Neural cell (in vitro differentiated cells): ENCODE results near the gene CYP27B1. TPM values are rescaled to one million over a fixed set of nuclear protein-coding genes. Genes with fewer than 3 reads are reported as not detected.

ENCODE experiments used
- H2AFZ ChIP-seq: fragments of 200-600, 300-800 bp; sonication (generic), shearing (Covaris generic); 2 replicates; pipeline ENCODE4 v1.6.0; 2014; ENCODE audit warnings: low read depth, mild to moderate bottlenecking, antibody characterized with exemption, low read length, moderate library complexity
- H3F3A ChIP-seq: fragments of 200-600 bp; shearing (Covaris generic); 2 replicates; pipeline ENCODE4 v1.6.1; 2016; ENCODE audit warnings: mild to moderate bottlenecking, moderate library complexity, mixed read lengths, antibody characterized with exemption, low read length; ENCODE audit not compliant: insufficient read depth, poor library complexity, severe bottlenecking
- H3K27ac ChIP-seq: fragments of 200-600, 300-800 bp; sonication (generic), shearing (Covaris generic); 2 replicates; pipeline ENCODE4 v1.5.1; 2014; ENCODE audit warnings: mild to moderate bottlenecking, low read length, moderate library complexity
- H3K27me3 ChIP-seq: fragments of 300-800, 200-600 bp; sonication (generic), shearing (Covaris generic); 2 replicates; pipeline ENCODE4 v1.6.0; 2014; ENCODE audit warnings: mild to moderate bottlenecking, low read depth, low read length, moderate library complexity; ENCODE audit not compliant: insufficient read depth
- H3K36me3 ChIP-seq: fragments of 300-800, 200-600 bp; sonication (generic), shearing (Covaris generic); 2 replicates; pipeline ENCODE4 v1.5.1; 2014; ENCODE audit warnings: mild to moderate bottlenecking, antibody characterized with exemption, low read length, moderate library complexity; ENCODE audit not compliant: insufficient read depth
- H3K4me2 ChIP-seq: fragments of 300-800, 200-600 bp; sonication (generic), shearing (Covaris generic); 2 replicates; pipeline ENCODE4 v1.6.0; 2014; ENCODE audit warnings: mild to moderate bottlenecking, low read length
- H3K4me3 ChIP-seq: fragments of 300-800, 200-600 bp; sonication (generic), shearing (Covaris generic); 2 replicates; pipeline ENCODE4 v1.5.1; 2014; ENCODE audit warnings: mild to moderate bottlenecking, low read length, moderate library complexity
- H3K79me2 ChIP-seq: fragments of 200-600 bp; shearing (Covaris generic); replicated peaks from 2 replicates; pipeline ENCODE4 v1.6.0; 2014; ENCODE audit warnings: mild to moderate bottlenecking, low read length, moderate library complexity; ENCODE audit not compliant: insufficient read depth
- H3K9ac ChIP-seq: fragments of 300-800, 200-600 bp; sonication (generic), shearing (Covaris generic); 2 replicates; pipeline ENCODE4 v1.6.1; 2016; ENCODE audit warnings: mild to moderate bottlenecking, low read length, mixed read lengths
- H3K9me2 ChIP-seq: fragments of 200-600 bp; shearing (Covaris generic); 2 replicates; pipeline ENCODE4 v1.6.1; 2016; ENCODE audit warnings: mild to moderate bottlenecking, low read length, mixed read lengths; ENCODE audit not compliant: insufficient read depth
- H3K9me3 ChIP-seq: fragments of 200-600, 300-800 bp; sonication (generic), shearing (Covaris generic); 2 replicates; pipeline ENCODE4 v1.6.1; 2016; ENCODE audit warnings: mild to moderate bottlenecking, mixed run types, low read length, moderate library complexity, mixed read lengths
- H4K20me1 ChIP-seq: fragments of 200-600 bp; shearing (Covaris generic); 2 replicates; pipeline ENCODE4 v1.6.1; 2016; ENCODE audit warnings: mild to moderate bottlenecking, mixed run types; ENCODE audit not compliant: insufficient read depth
- CTCF ChIP-seq: fragments of 450-650 bp; IDR thresholded peaks from 2 replicates; pipeline ENCODE4 v1.5.1; 2014; ENCODE audit warnings: antibody characterized with exemption, mild to moderate bottlenecking, moderate library complexity; ENCODE audit not compliant: poor library complexity, severe bottlenecking
- EP300 ChIP-seq: fragments of 450-650 bp; conservative IDR thresholded peaks from 2 replicates; pipeline ENCODE4 v1.6.1; 2014; ENCODE audit warnings: antibody characterized with exemption, mild to moderate bottlenecking, moderate library complexity; ENCODE audit not compliant: poor library complexity, severe bottlenecking
- EZH2 ChIP-seq: fragments of 200-600, 300-800 bp; shearing (Covaris generic), sonication (generic); IDR thresholded peaks from 2 replicates; pipeline ENCODE4 v1.6.1; 2014; ENCODE audit warnings: antibody characterized with exemption, low read length, borderline replicate concordance, mild to moderate bottlenecking; ENCODE audit not compliant: insufficient read depth, poor library complexity, severe bottlenecking
- MXI1 ChIP-seq: fragments of 450-650 bp; conservative IDR thresholded peaks from 2 replicates; pipeline ENCODE4 v1.6.1; 2014; ENCODE audit warnings: antibody characterized with exemption, mild to moderate bottlenecking; ENCODE audit not compliant: poor library complexity, severe bottlenecking
- POLR2AphosphoS5 ChIP-seq: IDR thresholded peaks from 2 replicates; pipeline ENCODE4 v1.6.1; 2012
- RAD21 ChIP-seq: fragments of 450-650 bp; conservative IDR thresholded peaks from 2 replicates; pipeline ENCODE4 v1.6.1; 2014; ENCODE audit warnings: antibody characterized with exemption, mild to moderate bottlenecking, moderate library complexity
- REST ChIP-seq: IDR thresholded peaks from 2 replicates; pipeline ENCODE4 v1.6.1; 2012; ENCODE audit warnings: borderline replicate concordance
- SMC3 ChIP-seq: fragments of 450-650 bp; conservative IDR thresholded peaks from 2 replicates; pipeline ENCODE4 v1.6.1; 2014; ENCODE audit warnings: antibody characterized with exemption, mild to moderate bottlenecking, moderate library complexity; ENCODE audit not compliant: poor library complexity
- TAF1 ChIP-seq: IDR thresholded peaks from 2 replicates; pipeline ENCODE4 v1.6.1; 2012; ENCODE audit warnings: low read depth
- polyA plus RNA-seq: library from polyadenylated mRNA; depleted of rRNA; stranded (reverse); fragments of >200 nt; gene quantifications from 2 replicates; pipeline ENCODE4 v1.2.3, GENCODE V29; 2014

CYP27B1 gene
- polyA plus RNA-seq, 1 donor from 2014 or later = 1.4 TPM

DNA sequence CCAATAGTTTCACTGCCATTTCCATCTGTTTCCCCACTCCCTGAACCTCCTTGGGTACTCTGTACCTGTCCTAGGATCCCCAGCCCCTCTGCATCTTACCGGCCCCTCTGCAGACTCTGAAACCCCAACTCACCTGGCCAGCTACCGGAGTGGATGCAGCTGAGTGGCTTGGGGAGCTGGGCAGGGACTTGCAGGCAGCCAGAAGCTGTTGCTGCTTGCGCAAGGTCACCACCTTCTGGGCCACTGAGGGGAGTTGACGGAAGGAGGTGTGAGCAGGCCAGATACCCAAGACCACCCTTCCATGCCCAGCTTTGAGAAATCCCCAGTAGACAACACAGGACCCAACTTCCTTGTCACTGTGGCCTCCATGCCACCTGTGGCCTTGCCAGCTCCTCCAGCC is 34.6 kb downstream of the CYP27B1 start:
- no peaks in the 10 kb centered on the region for H3F3A ChIP-seq
- peaks cover 69% of the 10 kb centered on the region for H3K27me3 ChIP-seq
- H3K4me3 ChIP-seq = no peak overlapping the region
- H3K9me3 ChIP-seq = no peaks in the 10 kb centered on the region
- H3K4me2 ChIP-seq = no peak overlapping the region
- H3K79me2 ChIP-seq = no peaks in the 10 kb centered on the region
- no peak overlapping the region for H3K27ac ChIP-seq
- TF ChIP-seq POLR2AphosphoS5 = no peak
- no peak for TF ChIP-seq CTCF
- no peak for TF ChIP-seq RAD21
- TF ChIP-seq EP300 = no peak
- no peak for TF ChIP-seq SMC3
- TF ChIP-seq MXI1 = no peak
- TF ChIP-seq EZH2 = no peak
- TF ChIP-seq REST = no peak
- no peak for TF ChIP-seq TAF1
- peaks cover 17% of the 10 kb centered on the region for H4K20me1 ChIP-seq
- H2AFZ ChIP-seq = no peak overlapping the region
- peaks cover 17% of the 10 kb centered on the region for H3K36me3 ChIP-seq
- no peaks in the 10 kb centered on the region for H3K9me2 ChIP-seq
- no peak overlapping the region for H3K9ac ChIP-seq

GRCh38 chr12:57731411-57732080 is 35.3 kb downstream of the CYP27B1 start:
- H3K36me3 ChIP-seq = peaks cover 20% of the 10 kb centered on the region
- H3K27me3 ChIP-seq = peaks cover 69% of the 10 kb centered on the region

More at GRCh38 chr12:57731411-57732080, 35.3 kb downstream of the CYP27B1 start:
- Histone ChIP-seq H3K9me2 (no peaks in the 10 kb centered on the region), H2AFZ (no peak overlapping the region), H4K20me1 (peaks cover 9% of the 10 kb centered on the region), H3K9me3 (no peaks in the 10 kb centered on the region), H3K27ac (no peak overlapping the region), H3F3A (no peaks in the 10 kb centered on the region), H3K4me2 (no peak overlapping the region), H3K4me3 (no peak overlapping the region), H3K9ac (no peak overlapping the region), H3K79me2 (no peaks in the 10 kb centered on the region)
- no peak for TF ChIP-seq MXI1
- TF ChIP-seq EP300 = no peak
- no peak for TF ChIP-seq EZH2
- TF ChIP-seq POLR2AphosphoS5 = no peak
- TF ChIP-seq CTCF = no peak
- TF ChIP-seq TAF1 = no peak
- no peak for TF ChIP-seq REST
- no peak for TF ChIP-seq RAD21
- TF ChIP-seq SMC3 = no peak
